ENCODE data around the gene TRUB1.

TRUB1 gene

DNA sequence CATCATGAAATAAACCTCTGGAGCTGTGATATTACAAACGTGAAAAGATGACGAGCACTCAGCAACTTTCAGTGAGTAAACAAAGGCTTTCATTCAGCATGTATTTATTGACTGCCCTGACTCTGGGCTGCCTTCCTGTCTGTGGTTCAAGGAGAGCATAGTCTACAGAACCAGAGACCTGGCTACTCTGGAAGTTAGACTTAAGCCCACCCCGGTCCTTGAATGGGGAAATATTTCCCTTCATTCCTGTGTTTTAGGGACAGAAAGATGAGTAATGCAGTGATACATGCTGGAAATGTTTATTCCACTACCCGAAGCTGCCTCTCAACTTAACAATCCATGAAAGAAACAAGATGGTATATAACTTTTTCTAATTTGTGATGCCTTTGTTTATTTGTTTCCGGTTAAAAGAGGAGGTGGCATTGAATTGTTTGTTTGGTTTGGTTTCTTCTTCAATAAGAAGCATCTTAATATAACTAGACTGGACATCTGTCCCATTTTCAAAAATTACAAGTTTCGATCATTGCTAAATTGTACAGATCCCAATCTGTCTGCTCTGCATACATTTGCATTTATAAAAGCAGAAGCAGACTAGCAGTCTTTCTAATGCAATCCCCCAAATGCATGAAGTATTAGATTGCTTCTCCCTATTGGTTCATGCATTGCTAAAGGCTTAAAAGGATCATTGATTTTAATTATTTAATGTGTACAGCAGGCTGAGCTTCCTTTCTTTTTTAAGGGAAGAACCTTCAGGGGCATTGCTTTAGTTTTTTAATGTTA, 57.7 kb downstream of the TRUB1 start:
- Histone ChIP-seq H3K4me1 (ENCODE audit: control insufficient read depth in 2 of 2, insufficient read depth in 2 of 2, low read length in 2 of 2) (no peaks in the 10 kb centered on the region), H3K27me3 (ENCODE audit: control insufficient read depth in 2 of 2, insufficient read depth in 2 of 2, low read length in 2 of 2) (no peaks in the 10 kb centered on the region), H3K9me3 (ENCODE audit: control insufficient read depth in 2 of 2, low read length in 2 of 2) (no peaks in the 10 kb centered on the region), H3K9ac (ENCODE audit: low read depth in 1 of 2, low read length in 2 of 2) (no peak overlapping the region), H3K4me3 (ENCODE audit: low read length in 2 of 2) (no peak overlapping the region), H3K36me3 (ENCODE audit: control insufficient read depth in 2 of 2, insufficient read depth in 2 of 2, low read length in 2 of 2) (no peaks in the 10 kb centered on the region), H3K27ac (ENCODE audit: low read depth in 2 of 2, low read length in 2 of 2) (no peak overlapping the region)

DNA sequence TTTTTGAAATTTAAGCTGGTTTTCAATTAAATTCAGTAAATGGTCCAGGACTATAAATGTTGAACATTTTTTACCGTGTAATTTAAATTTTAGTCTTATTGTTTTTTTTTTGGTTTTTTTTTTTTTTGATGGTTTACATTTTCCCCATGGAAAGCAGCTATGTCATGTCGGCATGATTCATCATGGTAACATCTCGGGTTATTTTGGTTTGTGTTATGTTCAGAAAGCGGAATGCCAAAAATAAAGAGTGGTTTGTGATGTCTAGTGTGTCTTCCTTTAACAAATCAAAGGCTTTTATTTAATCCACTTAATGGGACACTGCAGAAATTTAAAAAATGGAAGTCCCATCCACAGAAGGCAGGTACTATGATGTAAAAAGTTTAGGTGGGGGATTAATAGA, 58.5 kb downstream of the TRUB1 start:
- Histone ChIP-seq H3K4me1 (ENCODE audit: control insufficient read depth in 2 of 2, insufficient read depth in 2 of 2, low read length in 2 of 2) (no peaks in the 10 kb centered on the region), H3K27ac (ENCODE audit: low read depth in 2 of 2, low read length in 2 of 2) (no peak overlapping the region), H3K4me3 (ENCODE audit: low read length in 2 of 2) (no peak overlapping the region), H3K27me3 (ENCODE audit: control insufficient read depth in 2 of 2, insufficient read depth in 2 of 2, low read length in 2 of 2) (no peaks in the 10 kb centered on the region), H3K9me3 (ENCODE audit: control insufficient read depth in 2 of 2, low read length in 2 of 2) (no peaks in the 10 kb centered on the region), H3K9ac (ENCODE audit: low read depth in 1 of 2, low read length in 2 of 2) (no peak overlapping the region), H3K36me3 (ENCODE audit: control insufficient read depth in 2 of 2, insufficient read depth in 2 of 2, low read length in 2 of 2) (no peaks in the 10 kb centered on the region)

DNA sequence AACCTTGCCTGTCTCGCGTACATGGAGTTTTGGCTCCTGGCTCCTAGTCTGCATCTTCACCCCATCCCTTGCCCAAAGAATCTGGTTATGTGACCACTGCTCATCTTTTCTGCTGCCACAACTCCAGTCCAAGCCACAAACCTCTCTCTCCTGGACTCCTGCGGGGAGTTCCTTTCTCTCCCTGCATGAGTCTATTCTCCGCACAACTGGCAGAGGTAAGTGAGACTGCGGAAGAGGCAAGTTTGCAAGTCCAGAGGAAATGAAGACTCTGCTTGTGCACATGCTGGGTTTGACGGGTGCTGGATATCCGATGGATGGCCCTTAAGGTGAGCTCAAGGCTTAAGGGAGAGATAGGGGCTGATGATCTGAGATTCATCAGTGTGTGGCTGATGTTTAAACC, 61.0 kb downstream of the TRUB1 start:
- H3K4me3 ChIP-seq (ENCODE audit: low read length in 2 of 2): no peak overlapping the region
- H3K9ac ChIP-seq (ENCODE audit: low read depth in 1 of 2, low read length in 2 of 2): no peak overlapping the region
- H3K27me3 ChIP-seq (ENCODE audit: control insufficient read depth in 2 of 2, insufficient read depth in 2 of 2, low read length in 2 of 2): no peaks in the 10 kb centered on the region
- no peaks in the 10 kb centered on the region for H3K36me3 ChIP-seq (ENCODE audit: control insufficient read depth in 2 of 2, insufficient read depth in 2 of 2, low read length in 2 of 2)
- H3K9me3 ChIP-seq (ENCODE audit: control insufficient read depth in 2 of 2, low read length in 2 of 2): no peaks in the 10 kb centered on the region
- H3K4me1 ChIP-seq (ENCODE audit: control insufficient read depth in 2 of 2, insufficient read depth in 2 of 2, low read length in 2 of 2): no peaks in the 10 kb centered on the region
- no peak overlapping the region for H3K27ac ChIP-seq (ENCODE audit: low read depth in 2 of 2, low read length in 2 of 2)

DNA sequence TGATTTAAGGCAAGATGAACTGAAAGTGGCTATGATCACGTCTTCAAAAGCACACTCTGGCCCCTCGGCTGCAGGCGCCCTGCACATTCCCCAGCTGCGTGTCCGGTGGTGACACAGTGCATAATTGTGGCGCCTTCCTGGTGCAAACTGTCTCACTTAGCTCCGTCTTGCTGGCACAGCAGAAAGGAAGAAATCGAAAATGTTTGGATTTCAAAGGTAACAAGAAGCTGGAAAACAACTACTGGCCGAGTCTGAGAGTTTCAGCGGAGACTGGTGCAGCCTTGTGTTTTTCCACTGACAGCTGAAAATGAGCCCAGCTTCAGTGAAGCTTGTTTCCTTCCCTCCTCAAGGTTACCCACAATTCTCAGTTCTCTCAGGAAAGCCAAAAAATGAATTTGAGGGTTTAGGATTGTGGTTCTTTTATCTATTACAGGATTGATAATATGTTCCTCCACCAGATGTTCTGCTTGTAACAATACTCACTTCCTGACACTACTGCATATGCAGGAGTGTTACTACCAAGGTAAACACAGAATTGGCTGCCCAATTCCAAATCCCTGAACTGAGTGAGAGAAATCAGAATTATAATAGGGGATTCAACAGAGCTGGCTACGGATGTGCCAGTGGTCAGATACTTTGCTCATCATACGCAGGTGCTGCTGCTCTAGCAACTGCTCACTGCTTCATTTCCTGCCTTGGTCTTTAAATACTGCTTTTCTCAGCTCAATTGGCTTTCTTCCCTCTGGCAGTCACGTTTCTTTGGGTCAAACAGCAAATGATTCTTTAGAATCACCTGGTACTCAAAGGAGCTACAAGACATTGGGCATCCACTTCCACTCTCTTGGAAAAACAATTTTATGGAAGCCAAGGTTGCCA, 63.7 kb downstream of the TRUB1 start:
- no peak overlapping the region for H3K27ac ChIP-seq (ENCODE audit: low read depth in 2 of 2, low read length in 2 of 2)
- H3K9ac ChIP-seq (ENCODE audit: low read depth in 1 of 2, low read length in 2 of 2): no peak overlapping the region

DNA sequence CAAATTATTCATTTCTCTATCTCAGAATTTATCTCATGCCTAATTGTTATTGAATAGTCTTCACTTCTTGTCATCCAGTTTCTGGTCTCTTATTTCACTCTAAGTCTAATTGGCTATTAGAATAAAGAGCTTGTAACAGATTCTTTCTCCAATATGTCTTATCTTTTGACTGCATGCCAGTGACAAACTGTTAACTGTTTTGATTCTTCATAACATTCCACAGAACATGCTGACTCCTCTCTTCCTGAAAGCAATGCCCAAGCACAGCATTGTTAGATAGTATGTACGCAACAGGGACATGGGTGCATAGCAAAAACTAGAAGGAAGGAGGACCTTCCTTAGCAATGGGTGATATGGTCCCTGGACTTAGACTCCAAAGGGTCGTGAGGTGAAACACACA, 65.4 kb downstream of the TRUB1 start:
- Histone ChIP-seq H3K4me1 (ENCODE audit: control insufficient read depth in 2 of 2, insufficient read depth in 2 of 2, low read length in 2 of 2) (no peaks in the 10 kb centered on the region), H3K4me3 (ENCODE audit: low read length in 2 of 2) (no peak overlapping the region), H3K9me3 (ENCODE audit: control insufficient read depth in 2 of 2, low read length in 2 of 2) (no peaks in the 10 kb centered on the region), H3K9ac (ENCODE audit: low read depth in 1 of 2, low read length in 2 of 2) (no peak overlapping the region), H3K27ac (ENCODE audit: low read depth in 2 of 2, low read length in 2 of 2) (no peak overlapping the region), H3K27me3 (ENCODE audit: control insufficient read depth in 2 of 2, insufficient read depth in 2 of 2, low read length in 2 of 2) (no peaks in the 10 kb centered on the region), H3K36me3 (ENCODE audit: control insufficient read depth in 2 of 2, insufficient read depth in 2 of 2, low read length in 2 of 2) (no peaks in the 10 kb centered on the region)

More for the DNA sequence above, 63.7 kb downstream of the TRUB1 start:
- H3K27me3 ChIP-seq (ENCODE audit: control insufficient read depth in 2 of 2, insufficient read depth in 2 of 2, low read length in 2 of 2): no peaks in the 10 kb centered on the region
- H3K4me1 ChIP-seq (ENCODE audit: control insufficient read depth in 2 of 2, insufficient read depth in 2 of 2, low read length in 2 of 2): no peaks in the 10 kb centered on the region
- H3K9me3 ChIP-seq (ENCODE audit: control insufficient read depth in 2 of 2, low read length in 2 of 2): no peaks in the 10 kb centered on the region
- H3K36me3 ChIP-seq (ENCODE audit: control insufficient read depth in 2 of 2, insufficient read depth in 2 of 2, low read length in 2 of 2): no peaks in the 10 kb centered on the region
- H3K4me3 ChIP-seq (ENCODE audit: low read length in 2 of 2): peak overlapping the region in 1 of 2 donors; percentile 14

DNA sequence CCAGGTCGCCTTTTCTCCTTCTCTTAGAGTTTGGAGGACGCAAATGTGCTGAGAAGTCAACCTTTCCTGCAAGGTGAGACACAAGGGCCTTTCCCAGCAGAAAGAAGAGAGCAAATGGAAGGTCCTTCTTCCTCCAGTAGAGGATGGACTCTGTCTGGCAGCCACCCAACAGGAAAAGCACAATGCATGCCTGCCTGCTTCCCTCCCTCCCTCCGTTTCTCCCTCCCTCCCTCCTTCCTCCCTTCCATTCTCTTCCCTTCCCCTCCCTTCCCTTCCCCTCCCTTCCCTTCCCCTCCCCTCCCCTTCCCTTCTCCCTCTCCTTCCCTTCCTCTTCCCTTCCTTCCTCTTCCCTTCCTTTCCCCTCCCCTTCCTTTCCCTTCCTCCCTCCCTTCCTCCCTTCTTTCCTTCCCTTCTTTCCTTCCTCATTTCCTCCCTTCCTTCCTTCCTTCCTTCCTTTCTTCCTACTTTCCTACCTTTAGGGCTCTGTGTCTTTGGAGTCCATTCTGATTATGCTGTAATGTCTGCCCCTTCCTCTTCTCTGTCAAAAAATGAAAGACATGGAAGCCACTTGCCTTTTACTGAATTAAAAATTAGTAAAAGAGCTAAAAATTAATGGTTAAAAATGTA, 66.4 kb downstream of the TRUB1 start:
- Histone ChIP-seq H3K9ac (ENCODE audit: low read depth in 1 of 2, low read length in 2 of 2) (no peak overlapping the region), H3K36me3 (ENCODE audit: control insufficient read depth in 2 of 2, insufficient read depth in 2 of 2, low read length in 2 of 2) (no peaks in the 10 kb centered on the region), H3K27me3 (ENCODE audit: control insufficient read depth in 2 of 2, insufficient read depth in 2 of 2, low read length in 2 of 2) (no peaks in the 10 kb centered on the region), H3K9me3 (ENCODE audit: control insufficient read depth in 2 of 2, low read length in 2 of 2) (no peaks in the 10 kb centered on the region), H3K4me3 (ENCODE audit: low read length in 2 of 2) (no peak overlapping the region), H3K4me1 (ENCODE audit: control insufficient read depth in 2 of 2, insufficient read depth in 2 of 2, low read length in 2 of 2) (no peaks in the 10 kb centered on the region), H3K27ac (ENCODE audit: low read depth in 2 of 2, low read length in 2 of 2) (no peak overlapping the region)

DNA sequence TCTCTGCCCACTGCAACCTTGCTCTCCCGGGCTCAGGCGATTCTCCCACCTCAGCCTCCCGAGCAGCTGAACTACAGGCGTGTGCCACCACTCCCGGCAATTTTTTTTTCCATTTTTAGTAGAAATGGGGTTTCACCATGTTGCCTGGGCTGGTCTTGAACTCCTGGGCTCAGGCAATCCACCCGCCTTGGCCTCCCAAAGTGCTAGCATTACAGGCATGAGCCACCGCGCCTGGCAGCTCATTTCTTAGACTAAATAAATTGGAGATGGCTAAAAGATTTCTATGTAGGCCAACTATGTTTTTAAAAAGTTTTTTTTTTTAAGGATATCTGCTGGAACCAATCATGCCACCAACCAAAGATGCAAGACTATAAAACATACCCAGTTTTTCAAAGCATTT, 67.8 kb downstream of the TRUB1 start:
- no peak overlapping the region for H3K9ac ChIP-seq (ENCODE audit: low read depth in 1 of 2, low read length in 2 of 2)
- no peaks in the 10 kb centered on the region for H3K4me1 ChIP-seq (ENCODE audit: control insufficient read depth in 2 of 2, insufficient read depth in 2 of 2, low read length in 2 of 2)
- no peaks in the 10 kb centered on the region for H3K9me3 ChIP-seq (ENCODE audit: control insufficient read depth in 2 of 2, low read length in 2 of 2)
- H3K36me3 ChIP-seq (ENCODE audit: control insufficient read depth in 2 of 2, insufficient read depth in 2 of 2, low read length in 2 of 2): no peaks in the 10 kb centered on the region
- no peak overlapping the region for H3K27ac ChIP-seq (ENCODE audit: low read depth in 2 of 2, low read length in 2 of 2)
- no peaks in the 10 kb centered on the region for H3K27me3 ChIP-seq (ENCODE audit: control insufficient read depth in 2 of 2, insufficient read depth in 2 of 2, low read length in 2 of 2)
- no peak overlapping the region for H3K4me3 ChIP-seq (ENCODE audit: low read length in 2 of 2)

DNA sequence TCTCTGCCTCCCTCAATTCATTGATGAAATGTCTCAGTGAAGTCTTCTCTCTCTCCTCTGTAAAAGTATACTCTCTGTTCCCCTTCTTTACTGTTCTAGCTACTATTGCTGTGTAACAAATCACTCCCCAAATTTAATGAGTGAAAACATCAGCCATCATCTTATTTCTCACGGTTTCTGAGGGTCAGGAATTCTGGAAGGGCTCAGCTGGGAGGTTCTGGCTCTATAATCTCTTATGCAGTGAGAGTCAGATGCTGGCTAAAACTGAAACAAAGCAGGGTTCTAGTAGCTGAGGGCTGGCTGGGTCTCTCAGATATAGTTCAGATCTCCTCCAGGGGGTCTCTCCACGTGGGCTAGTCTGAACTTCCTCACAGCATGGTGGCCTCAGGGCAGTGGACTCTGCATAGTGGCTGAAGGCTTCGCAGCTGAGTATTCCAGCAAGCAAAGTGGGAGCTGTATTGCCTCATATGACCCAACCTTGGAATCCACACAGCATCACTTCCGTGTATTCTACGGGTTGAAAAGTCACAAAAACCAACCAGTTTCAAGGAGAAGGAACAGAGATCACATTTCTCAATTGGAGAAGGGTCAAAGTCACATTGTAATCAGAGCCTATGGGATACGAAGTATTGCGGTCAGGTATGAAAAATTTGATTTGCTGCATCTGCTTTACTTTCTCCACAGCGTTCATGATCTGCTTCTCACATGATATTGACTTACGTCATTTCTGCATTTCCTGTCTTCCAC, 80.4 kb downstream of the TRUB1 start:
- Histone ChIP-seq H3K4me1 (ENCODE audit: control insufficient read depth in 2 of 2, insufficient read depth in 2 of 2, low read length in 2 of 2) (no peaks in the 10 kb centered on the region), H3K36me3 (ENCODE audit: control insufficient read depth in 2 of 2, insufficient read depth in 2 of 2, low read length in 2 of 2) (no peaks in the 10 kb centered on the region), H3K27ac (ENCODE audit: low read depth in 2 of 2, low read length in 2 of 2) (no peak overlapping the region), H3K4me3 (ENCODE audit: low read length in 2 of 2) (no peak overlapping the region), H3K9ac (ENCODE audit: low read depth in 1 of 2, low read length in 2 of 2) (no peak overlapping the region), H3K9me3 (ENCODE audit: control insufficient read depth in 2 of 2, low read length in 2 of 2) (no peaks in the 10 kb centered on the region), H3K27me3 (ENCODE audit: control insufficient read depth in 2 of 2, insufficient read depth in 2 of 2, low read length in 2 of 2) (no peaks in the 10 kb centered on the region)

DNA sequence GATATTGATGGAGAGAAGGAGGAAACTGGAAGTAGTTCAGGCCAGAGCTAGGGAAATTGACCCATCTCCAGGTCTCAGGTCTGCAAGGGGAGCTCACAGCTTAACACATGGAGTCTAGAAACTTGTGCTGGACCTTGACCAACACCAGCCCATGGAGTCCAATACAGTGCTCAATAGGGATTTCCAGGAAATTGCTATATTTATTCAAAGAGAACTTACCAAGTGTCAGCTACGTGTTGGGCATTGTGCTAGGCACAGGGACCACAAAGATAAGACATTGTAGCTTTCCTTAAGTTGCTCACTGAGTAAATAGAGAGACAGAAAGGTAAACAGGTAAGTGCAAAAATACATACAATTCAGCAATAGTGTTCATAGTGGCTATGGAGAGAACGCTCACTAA, 82.5 kb downstream of the TRUB1 start:
- Histone ChIP-seq H3K36me3 (ENCODE audit: control insufficient read depth in 2 of 2, insufficient read depth in 2 of 2, low read length in 2 of 2) (no peaks in the 10 kb centered on the region), H3K4me3 (ENCODE audit: low read length in 2 of 2) (no peak overlapping the region), H3K9me3 (ENCODE audit: control insufficient read depth in 2 of 2, low read length in 2 of 2) (no peaks in the 10 kb centered on the region), H3K9ac (ENCODE audit: low read depth in 1 of 2, low read length in 2 of 2) (no peak overlapping the region), H3K4me1 (ENCODE audit: control insufficient read depth in 2 of 2, insufficient read depth in 2 of 2, low read length in 2 of 2) (no peaks in the 10 kb centered on the region), H3K27me3 (ENCODE audit: control insufficient read depth in 2 of 2, insufficient read depth in 2 of 2, low read length in 2 of 2) (no peaks in the 10 kb centered on the region), H3K27ac (ENCODE audit: low read depth in 2 of 2, low read length in 2 of 2) (no peak overlapping the region)
